Bronchial epithelial cell (primary cell): Measurements from ENCODE around the gene QRFPR. TPM values are rescaled to one million over a fixed set of nuclear protein-coding genes. Genes with fewer than 3 reads are reported as not detected.
A peak's percentile ranks its signal among the peaks of the same experiment; 100 is the strongest.
"Not testable (repeated sequence)": the region's sequence is repeated elsewhere in the genome, so short reads cannot be mapped to it uniquely, and the experiment has no call there.

Experiments used
- DNase-seq: peaks from one replicate; pipeline ENCODE4 v3.0.0-alpha.2; 2010; ENCODE audit warnings: low read depth
- FAIRE-seq: peaks from 2 replicates; lab custom pipeline; 2011; peaks lifted over from hg19 to GRCh38; lab: Jason Lieb, UNC
- H3K27me3 ChIP-seq: 2 replicates; pipeline ENCODE4 v1.5.1; 2011; ENCODE audit warnings: low read length; ENCODE audit not compliant: control insufficient read depth, insufficient read depth
- H3K36me3 ChIP-seq: 2 replicates; pipeline ENCODE4 v1.5.1; 2011; ENCODE audit warnings: low read length; ENCODE audit not compliant: control insufficient read depth, insufficient read depth
- H3K4me3 ChIP-seq: 2 replicates; pipeline ENCODE4 v1.5.1; 2011; ENCODE audit warnings: mild to moderate bottlenecking, low read depth, low read length, control low read depth
- CTCF ChIP-seq: IDR thresholded peaks from 2 replicates; pipeline ENCODE4 v1.5.1; 2011; ENCODE audit warnings: mild to moderate bottlenecking, moderate library complexity, low read length, control low read depth, inconsistent platforms; ENCODE audit not compliant: insufficient read depth, severe bottlenecking
- total RNA-seq: library from RNA; depleted of rRNA; stranded (reverse); fragments of >200 nt; gene quantifications from 2 replicates; pipeline ENCODE4 v1.2.1, GENCODE V29; 2014

The QRFPR gene
- total RNA-seq, 1 donor from 2014 or later: not detected

DNA sequence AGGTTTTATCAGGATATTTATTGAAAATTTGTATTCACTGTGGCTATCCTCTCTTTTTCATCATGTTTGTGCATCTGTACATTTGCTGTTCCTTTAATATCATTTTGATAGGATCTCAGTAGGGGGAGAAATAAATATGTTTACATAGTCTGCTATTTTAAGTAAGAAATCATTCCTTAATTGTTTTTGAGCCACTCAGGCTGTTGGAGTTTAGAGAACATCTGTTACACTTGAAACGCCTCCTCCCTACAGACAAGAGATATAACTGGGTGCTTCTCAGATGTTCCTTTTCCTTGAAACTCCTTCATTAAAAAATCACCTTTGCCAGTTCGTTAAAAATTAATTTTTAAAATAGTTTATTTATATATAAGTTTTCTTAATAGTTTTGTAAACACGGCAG, 59.4 kb downstream of the QRFPR start:
- no peak for DNase-seq
- no peak for TF ChIP-seq CTCF
- Histone ChIP-seq H3K27me3 (peaks cover 3% of the 10 kb centered on the region), H3K36me3 (no peaks in the 10 kb centered on the region), H3K4me3 (no peak overlapping the region)
- no peak for FAIRE-seq

- TF ChIP-seq CTCF: no peak
- no peak for FAIRE-seq
- Histone ChIP-seq H3K36me3 (no peaks in the 10 kb centered on the region), H3K4me3 (no peak overlapping the region), H3K27me3 (peaks cover 1% of the 10 kb centered on the region)
- no peak for DNase-seq
Measured at GRCh38 chr4:121316091-121316490, 64.7 kb downstream of the QRFPR start.

GRCh38 chr4:121313430-121313829, 67.4 kb downstream of the QRFPR start:
- not testable (repeated sequence) for DNase-seq, H3K4me3 ChIP-seq, H3K36me3 ChIP-seq, FAIRE-seq, H3K27me3 ChIP-seq

- Histone ChIP-seq H3K4me3 (no peak overlapping the region), H3K27me3 (no peaks in the 10 kb centered on the region), H3K36me3 (no peaks in the 10 kb centered on the region)
- FAIRE-seq (no peak), DNase-seq (no peak)
- TF ChIP-seq CTCF: no peak
Measured at GRCh38 chr4:121308828-121309227, 72.0 kb downstream of the QRFPR start.

DNA sequence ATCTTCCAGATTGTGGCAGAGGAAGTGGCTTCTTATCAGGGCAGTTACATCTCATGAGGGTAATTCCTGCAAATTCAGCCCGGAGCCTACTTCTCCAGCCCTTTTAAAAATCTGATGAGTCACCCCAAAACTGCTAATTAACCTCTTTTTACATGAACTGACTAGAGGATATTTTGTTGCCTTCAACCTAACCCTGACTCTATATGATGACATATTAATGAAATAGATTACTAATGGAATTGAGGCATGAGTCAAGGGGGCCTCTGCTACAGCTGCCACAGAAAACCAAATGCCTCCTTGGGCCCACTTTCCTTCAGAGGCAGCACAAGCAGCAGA, 72.5 kb downstream of the QRFPR start:
- Histone ChIP-seq H3K4me3 (no peak overlapping the region), H3K36me3 (no peaks in the 10 kb centered on the region), H3K27me3 (no peaks in the 10 kb centered on the region)
- TF ChIP-seq CTCF: no peak
- DNase-seq: peak; percentile 28
- no peak for FAIRE-seq

DNA sequence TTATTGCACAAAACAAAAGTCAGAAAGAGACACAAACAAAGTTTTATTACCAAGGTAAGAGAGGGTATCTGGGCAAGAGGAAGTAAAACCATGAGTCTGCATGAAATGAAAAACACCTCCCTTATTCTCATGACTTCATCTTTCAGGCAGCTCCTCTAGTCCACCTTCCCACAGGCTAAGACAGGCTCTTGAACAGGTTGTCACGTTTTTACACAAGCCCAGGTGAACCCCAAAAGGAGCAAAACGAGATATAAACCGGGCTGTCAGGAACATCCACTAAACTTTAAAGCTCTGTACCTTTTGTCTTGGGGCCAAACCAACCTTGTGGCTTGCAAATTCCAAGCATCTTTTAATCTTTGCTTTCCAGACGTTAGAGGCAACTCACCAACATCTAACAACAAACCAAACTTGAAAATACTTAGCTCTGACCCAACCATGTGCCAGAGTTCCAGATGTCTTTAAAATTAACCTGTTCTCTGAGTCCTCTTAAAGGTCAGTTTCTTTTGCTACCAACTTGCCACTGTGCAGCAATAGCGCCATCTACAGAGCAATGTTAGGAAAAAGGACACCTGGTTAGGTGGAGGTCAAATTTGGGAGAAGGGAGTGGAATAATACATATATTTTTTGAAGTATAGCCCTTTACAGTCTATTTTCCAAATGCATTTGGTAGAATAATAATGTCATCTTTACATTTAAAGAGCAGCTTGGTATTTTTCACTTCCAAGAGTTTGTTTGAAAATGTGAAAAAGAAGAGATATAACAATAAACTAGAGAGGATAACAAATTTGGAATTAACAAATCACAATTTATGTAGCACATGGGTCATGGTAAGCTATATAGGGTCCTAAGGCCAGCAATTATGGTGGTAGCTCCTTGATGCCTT, 73.1 kb downstream of the QRFPR start:
- peak; percentile 70 for TF ChIP-seq CTCF
- no peak overlapping the region for H3K4me3 ChIP-seq
- DNase-seq (peak; percentile 80), FAIRE-seq (no peak)
- no peaks in the 10 kb centered on the region for H3K27me3 ChIP-seq
- H3K36me3 ChIP-seq: no peaks in the 10 kb centered on the region
